HG02678 (cell line): ENCODE results near the gene RIPOR1.
"Not testable (repeated sequence)": the region's sequence is repeated elsewhere in the genome, so short reads cannot be mapped to it uniquely, and the experiment has no call there.

ENCODE experiments used
- ATAC-seq: cut with Tn5 transposase; IDR thresholded peaks from one replicate; pipeline ENCODE4 v1.9.1; 2021; ENCODE audit warnings: mild to moderate bottlenecking, moderate library complexity; ENCODE audit not compliant: unreplicated experiment

Gene RIPOR1

DNA sequence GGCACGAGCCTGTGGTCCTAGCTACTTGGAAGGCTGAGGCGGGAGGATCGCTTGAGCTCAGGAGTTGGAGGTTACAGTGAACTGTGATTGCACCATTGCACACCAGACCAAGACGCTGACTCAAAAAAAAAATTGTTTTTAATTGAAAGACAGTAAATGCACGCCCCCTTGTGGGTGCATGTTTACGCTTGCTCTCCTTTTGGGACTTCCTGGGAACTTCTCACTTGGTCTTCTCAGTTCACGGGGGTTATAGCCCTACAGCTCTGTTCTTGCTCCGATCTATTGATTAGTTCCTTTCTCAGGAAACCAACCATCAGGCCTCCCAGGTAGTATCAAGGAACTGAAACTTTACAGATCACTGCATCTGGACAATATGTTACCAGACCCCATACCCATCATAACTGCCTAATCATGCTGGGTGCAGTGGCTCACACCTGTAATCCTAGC is 14.2 kb upstream of the RIPOR1 start:
- no peak for ATAC-seq

GRCh38 chr16:67516296-67517154 is 12.1 kb upstream of the RIPOR1 start:
- no peak for ATAC-seq

DNA sequence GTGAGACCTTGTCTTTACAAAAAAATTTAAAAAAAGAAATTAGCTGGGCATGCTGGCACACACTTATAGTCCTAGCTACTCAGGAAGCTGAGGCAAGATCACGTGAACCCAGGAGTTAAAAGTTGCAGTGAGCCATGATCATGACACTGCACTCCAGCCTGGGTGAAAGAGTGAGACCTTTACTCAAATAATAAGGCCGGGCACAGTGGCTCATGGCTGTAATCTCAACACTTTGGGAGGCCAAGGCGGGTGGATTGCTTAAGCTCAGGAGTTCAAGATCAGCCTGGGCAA is 11.5 kb upstream of the RIPOR1 start:
- no peak for ATAC-seq

DNA sequence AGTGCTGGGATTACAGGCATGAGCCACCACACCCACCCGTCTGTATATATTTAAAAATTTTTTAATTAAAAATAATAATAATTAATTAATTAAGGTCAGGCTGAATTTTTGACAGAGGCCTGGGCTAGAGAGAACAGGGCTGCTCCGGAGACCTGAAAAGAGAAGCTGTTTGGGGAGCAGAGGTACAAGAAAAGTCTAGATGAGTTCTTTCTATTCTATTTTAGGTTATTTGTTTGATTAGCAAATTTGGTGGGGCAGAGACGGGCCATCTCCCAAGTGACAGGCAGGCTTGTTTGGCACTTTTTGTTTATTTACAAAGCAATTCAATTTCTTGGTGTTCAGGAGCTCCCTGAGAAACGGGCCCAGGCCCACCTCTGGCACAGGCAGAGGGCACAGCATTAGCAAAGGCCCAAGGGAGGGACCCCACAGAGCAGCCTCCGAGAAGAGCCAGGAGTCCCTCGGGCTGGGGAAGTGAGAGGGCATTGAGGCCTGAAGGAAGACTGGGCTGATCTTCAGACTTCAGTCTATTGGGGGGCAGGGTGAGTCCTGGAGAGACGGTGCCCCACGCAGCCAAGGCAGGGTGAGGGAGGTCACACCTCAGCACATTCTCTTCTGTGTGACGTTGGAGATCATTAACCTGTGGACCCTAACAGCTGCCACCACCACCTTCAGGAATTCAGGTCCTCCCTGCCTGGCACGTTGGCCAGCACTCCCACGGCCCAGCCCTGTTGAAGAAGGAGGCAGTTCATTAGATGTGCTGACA is 10.8 kb upstream of the RIPOR1 start:
- ATAC-seq: peak; percentile 50

- ATAC-seq: no peak
These were observed 10.0 kb upstream of the RIPOR1 start for GRCh38 chr16:67518676-67519075.

DNA sequence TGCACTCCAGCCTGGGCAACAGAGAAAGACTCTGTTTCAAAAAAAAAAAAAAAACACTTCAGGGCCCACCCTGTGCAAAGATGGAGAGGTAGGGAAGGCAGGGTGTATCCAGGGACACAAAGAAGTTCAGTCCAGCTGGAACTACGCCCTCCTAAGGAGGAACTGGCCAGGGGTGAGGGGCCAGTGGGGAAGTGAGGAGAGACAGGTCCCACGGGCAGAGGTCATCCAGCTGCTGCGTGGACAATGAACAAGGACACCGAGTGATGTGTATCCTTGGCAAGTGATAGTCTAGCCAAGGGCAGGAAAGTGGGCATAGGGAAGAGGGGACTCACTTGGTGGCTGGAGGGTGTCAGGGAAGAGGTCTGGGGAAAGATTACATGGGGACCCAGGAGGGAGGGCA is 9.4 kb upstream of the RIPOR1 start:
- ATAC-seq: no peak

DNA sequence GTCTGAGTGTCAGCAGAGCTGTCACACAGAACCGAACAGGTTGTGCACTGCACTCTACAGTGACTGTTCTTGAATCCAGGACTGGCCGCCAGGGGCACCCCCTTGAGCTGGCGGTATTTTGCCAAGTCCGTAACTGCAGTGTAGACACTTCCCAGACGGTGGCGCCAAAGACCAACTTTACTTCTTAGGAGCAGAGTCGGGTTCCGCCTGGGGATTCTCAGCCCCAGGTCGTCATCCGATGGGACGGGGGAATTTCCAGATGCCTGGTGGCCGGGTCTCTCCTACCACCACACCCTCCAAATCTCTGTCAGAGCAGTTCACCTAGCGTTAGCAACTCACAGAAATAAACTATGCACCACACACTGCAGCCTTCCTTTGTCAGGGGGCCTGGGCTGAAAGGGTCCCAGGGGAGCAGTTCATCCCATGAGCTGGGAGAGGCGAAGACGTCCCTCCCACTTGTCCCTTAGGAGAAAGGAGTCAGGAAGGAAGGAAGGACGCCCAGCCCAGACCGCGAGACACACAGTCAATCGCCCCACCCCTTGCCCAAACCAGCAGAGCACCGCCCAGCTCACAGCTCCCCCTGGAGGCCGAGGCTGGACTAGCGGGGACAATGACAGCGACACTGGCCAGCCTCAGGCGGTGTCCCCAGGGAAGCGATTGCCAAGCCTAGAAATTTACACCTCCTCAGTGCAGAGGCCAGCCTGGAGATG is 7.4 kb upstream of the RIPOR1 start:
- peak; percentile 65 for ATAC-seq

GRCh38 chr16:67525176-67525860 is 3.3 kb upstream of the RIPOR1 start:
- ATAC-seq: no peak

- no peak for ATAC-seq
These were observed 2.4 kb upstream of the RIPOR1 start for GRCh38 chr16:67526149-67526791.

- ATAC-seq: no peak
These were observed 397 bp downstream of the RIPOR1 start for GRCh38 chr16:67528870-67529581.

GRCh38 chr16:67529582-67530012 is 968 bp downstream of the RIPOR1 start:
- no peak for ATAC-seq

DNA sequence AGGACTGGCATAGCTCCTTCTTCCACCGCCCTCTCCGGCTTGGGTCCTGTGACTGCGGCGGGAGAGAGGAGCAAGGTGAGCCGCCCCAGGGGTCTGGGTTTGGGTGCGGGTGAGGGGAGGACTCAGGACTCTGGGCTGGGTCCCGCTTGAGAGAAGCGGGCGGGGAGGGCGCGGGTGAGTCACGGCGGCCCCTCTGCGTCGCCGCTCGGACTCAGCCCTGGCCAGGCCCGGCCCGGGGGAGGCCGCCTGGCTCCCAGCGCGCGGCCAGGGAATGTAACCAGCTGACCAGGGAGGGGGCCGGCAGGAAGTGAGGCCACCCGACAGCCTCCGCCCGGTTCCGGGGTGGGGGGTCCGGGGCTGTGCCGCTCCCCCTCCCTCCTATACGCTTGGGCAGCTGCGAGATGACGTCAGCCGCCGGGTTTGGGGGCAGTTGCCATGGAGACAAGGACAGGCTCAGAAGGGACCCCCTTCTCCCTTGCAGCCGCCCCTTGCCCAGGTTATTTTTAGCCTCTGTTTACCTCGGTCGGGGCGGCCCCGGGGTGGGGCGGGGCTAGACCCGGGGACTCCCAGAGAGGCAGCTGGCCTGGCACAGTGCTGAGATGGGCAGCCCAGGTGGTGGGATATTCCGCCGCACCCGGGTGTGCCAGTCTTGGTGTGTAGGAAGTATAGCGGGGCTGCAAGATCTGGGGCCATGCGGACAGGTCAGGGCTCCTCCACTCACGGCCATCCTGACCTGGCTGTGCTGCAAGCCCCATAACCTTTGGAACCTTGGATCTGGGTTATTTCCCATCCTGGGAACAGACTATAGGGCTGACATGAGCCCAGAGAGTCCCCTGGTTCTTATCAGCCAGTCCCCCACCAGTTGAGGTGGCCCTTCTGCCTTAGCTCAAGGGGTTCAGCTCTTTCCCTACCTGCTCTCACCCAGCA is 1.6 kb downstream of the RIPOR1 start:
- peak; percentile 41 for ATAC-seq

DNA sequence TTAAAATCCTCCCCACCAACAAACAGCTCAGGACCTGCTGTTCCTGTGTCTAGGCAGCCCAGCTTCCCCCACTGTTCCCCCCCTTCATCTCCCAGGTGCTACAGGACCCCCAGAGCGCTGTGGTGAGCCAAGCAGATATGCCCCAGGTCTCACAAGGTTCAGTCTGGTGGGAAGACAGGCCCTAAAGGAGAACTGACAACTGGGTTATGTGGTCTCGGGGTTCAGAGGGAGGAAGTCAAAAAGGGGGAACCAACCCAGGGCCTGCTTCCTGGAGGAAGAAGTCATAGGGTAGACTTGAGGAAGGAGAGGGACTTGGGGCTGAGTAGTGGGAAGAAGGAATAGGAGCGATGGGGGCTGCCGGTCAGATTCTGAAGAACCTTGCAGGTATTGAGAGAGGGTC is 2.6 kb downstream of the RIPOR1 start:
- ATAC-seq: no peak

- no peak for ATAC-seq
These were observed 4.5 kb downstream of the RIPOR1 start for GRCh38 chr16:67533024-67533560.

GRCh38 chr16:67533987-67534386 is 5.4 kb downstream of the RIPOR1 start:
- not testable (repeated sequence) for ATAC-seq

DNA sequence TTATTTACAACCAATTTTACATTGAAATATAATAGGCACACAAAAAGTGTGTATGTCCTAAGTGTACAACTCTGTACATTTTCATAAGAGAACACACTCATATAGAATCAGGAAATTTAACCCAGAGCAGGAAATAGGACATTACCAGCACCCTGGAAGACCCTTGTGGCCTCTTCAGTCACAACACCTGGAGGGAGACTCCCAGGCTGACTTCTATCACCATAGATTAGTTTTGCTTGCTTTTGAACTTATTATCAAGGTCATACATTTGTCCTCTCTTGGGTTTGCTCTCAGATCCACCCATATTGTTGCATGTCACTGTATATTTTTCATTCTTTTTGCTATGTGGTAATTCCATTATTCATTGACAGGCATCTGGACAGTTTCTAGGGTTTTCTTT is 5.8 kb downstream of the RIPOR1 start:
- no peak for ATAC-seq

DNA sequence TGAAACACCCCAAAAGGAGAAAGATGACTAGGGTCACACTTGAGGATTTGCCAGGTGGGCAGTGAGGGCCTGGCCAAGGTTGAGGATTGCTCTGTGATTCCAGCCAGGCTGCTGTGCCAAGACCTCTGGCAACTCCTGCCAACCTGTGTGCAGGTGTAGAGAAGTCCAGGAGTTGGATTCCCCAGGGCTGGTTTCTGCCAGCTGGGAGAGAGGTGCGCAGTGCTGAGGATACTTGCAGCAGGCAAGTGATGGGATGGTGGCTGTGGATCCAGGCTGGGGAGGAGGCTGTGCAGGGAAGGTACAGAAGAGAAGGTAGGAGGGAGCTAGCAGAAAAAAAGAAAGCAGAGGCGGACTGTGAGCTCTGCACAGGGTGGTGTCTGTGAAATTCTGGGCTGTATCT is 6.6 kb downstream of the RIPOR1 start:
- no peak for ATAC-seq

GRCh38 chr16:67537270-67537635 is 8.6 kb downstream of the RIPOR1 start:
- ATAC-seq: peak; percentile 30
